Subcutaneous adipose tissue (tissue), 4 donors: ENCODE measurements around the gene GHRH. TPM values are rescaled to one million over a fixed set of nuclear protein-coding genes. Genes with fewer than 3 reads are reported as not detected.

ENCODE experiments used
- CTCF ChIP-seq: fragments of 450-650 bp; IDR thresholded peaks from one replicate; pipeline ENCODE4 v1.5.1; 2016; ENCODE audit warnings: low read depth, mild to moderate bottlenecking, control low read depth, antibody characterized with exemption, moderate library complexity
- total RNA-seq, 4 donors: library from RNA; depleted of rRNA; stranded (reverse); fragments of >200 nt; gene quantifications; one replicate each; pipeline ENCODE4 v1.1.0, GENCODE V29; 2016

The GHRH gene
- total RNA-seq, 4 donors from 2014 or later, result not detected

GRCh38 chr20:37270576-37271420, 9.2 kb upstream of the GHRH start:
- TF ChIP-seq CTCF, result no peak

- TF ChIP-seq CTCF, result no peak
Measured at GRCh38 chr20:37267667-37268313, 6.2 kb upstream of the GHRH start.

GRCh38 chr20:37266940-37267666, 5.5 kb upstream of the GHRH start:
- TF ChIP-seq CTCF, result no peak

GRCh38 chr20:37265152-37265551, 3.5 kb upstream of the GHRH start:
- TF ChIP-seq CTCF, result no peak

GRCh38 chr20:37263686-37264085, 2.1 kb upstream of the GHRH start:
- TF ChIP-seq CTCF, result no peak

GRCh38 chr20:37262505-37262904, 891 bp upstream of the GHRH start:
- no peak for TF ChIP-seq CTCF

- no peak for TF ChIP-seq CTCF
Measured at GRCh38 chr20:37260923-37261322, 691 bp downstream of the GHRH start.
